ENCODE measurements around the gene CD79A. TPM values are rescaled to one million over a fixed set of nuclear protein-coding genes. Genes with fewer than 3 reads are reported as not detected.

The CD79A gene
- 1 to 10 TPM in 1 of 4 donors, under 1 TPM in 1, not detected in 2; 0.72 to 1.8 TPM for total RNA-seq

GRCh38 chr19:41876847-41877832 lies at the start of gene CD79A:
TSS of gene CD79A (plus strand) at chr19:41877279. CDS start at chr19:41877305, 26 bp downstream.
- no peak for ATAC-seq (ENCODE audit: low FRiP score)
- DNase-seq (ENCODE audit: low spot score), result no peak
- TF ChIP-seq CTCF (IDR thresholded peaks at IDR 0.05), result no peak

- TF ChIP-seq CTCF (IDR thresholded peaks at IDR 0.05), result no peak
- no peak for ATAC-seq (ENCODE audit: low FRiP score)
- no peak for DNase-seq (ENCODE audit: low spot score)
Observed at GRCh38 chr19:41837981-41838708, 38.9 kb upstream of the CD79A start.

- ATAC-seq (ENCODE audit: low FRiP score), result no peak
- no peak for DNase-seq (ENCODE audit: low spot score)
- TF ChIP-seq CTCF (IDR thresholded peaks at IDR 0.05), result no peak
Observed at GRCh38 chr19:41839211-41839610, 37.9 kb upstream of the CD79A start.

- no peak for TF ChIP-seq CTCF (IDR thresholded peaks at IDR 0.05)
- DNase-seq (ENCODE audit: low spot score) (no peak), ATAC-seq (ENCODE audit: low FRiP score) (no peak)
Observed at GRCh38 chr19:41843371-41843770, 33.7 kb upstream of the CD79A start.

GRCh38 chr19:41844601-41845000 lies 32.5 kb upstream of the CD79A start, which contains the start of gene LYPD4:
TSS of gene LYPD4 (minus strand) at chr19:41844683. CDS start at chr19:41839285, 5,398 bp downstream.
- ATAC-seq (ENCODE audit: low FRiP score) (no peak), DNase-seq (ENCODE audit: low spot score) (no peak)
- no peak for TF ChIP-seq CTCF (IDR thresholded peaks at IDR 0.05)

- DNase-seq (ENCODE audit: low spot score) (no peak), ATAC-seq (ENCODE audit: low FRiP score) (no peak)
- TF ChIP-seq CTCF (IDR thresholded peaks at IDR 0.05), result no peak
Observed at GRCh38 chr19:41845001-41845050, 32.3 kb upstream of the CD79A start, which contains the start of gene DMRTC2. TSS of gene DMRTC2 (plus strand) at chr19:41845042. CDS start at chr19:41847429, 2,387 bp downstream.
